ENCODE results near the gene FAM83F. TPM values are rescaled to one million over a fixed set of nuclear protein-coding genes. Genes with fewer than 3 reads are reported as not detected.
"Not testable (repeated sequence)": the region's sequence is repeated elsewhere in the genome, so short reads cannot be mapped to it uniquely, and the experiment has no call there.

Gene FAM83F
- total RNA-seq, 1 experiment from 2014 or later: 8.1 TPM

DNA sequence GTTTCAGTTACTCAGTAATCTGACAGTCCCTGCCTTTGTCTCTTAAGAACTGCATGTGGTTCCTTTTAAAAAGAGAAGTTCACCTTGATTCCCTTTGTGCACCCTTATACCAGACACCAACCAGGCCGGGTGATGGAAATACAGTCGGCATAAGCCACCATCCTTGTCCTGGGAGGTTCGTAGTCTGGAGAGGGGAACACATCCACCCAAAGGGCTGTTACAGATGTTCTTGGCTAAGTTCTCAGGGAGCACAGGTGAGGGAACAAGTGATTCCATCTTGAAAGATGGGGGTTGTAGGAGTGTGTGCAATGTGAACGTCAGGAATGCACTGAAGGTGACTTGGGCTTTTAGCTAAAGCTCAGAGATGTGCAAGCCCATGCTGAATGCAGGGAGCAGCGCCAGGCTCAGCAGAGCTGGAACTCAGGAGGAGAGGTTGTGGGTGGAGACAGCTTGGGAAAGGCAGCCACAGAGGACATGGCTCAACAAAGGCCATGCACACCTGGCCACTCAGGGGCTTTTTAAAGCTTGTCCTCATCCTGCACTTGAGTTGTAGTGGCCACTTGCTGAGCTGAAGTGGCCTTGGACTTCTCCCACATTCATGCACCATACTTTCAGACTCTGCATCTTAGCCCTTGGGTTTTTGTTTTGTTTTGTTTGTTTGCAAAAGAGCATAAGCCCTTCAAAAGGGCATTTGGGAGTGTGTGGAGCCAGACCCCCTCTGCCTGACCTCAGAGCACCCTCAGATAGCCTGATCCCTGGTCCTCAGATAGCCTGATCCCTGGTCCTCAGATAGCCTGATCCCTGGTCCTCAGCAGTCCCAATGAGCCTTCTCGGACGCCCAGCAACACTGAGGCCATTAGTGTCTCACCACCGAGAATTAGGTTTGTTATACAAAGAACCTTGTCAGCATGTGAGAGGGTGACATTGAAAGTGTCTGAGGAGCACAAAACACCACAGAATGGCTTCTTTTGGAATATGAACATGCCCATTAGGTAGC is 47.2 kb upstream of the FAM83F start:
- Histone ChIP-seq H3K36me3 (ENCODE audit: low read depth) (no peaks in the 10 kb centered on the region), H3K27ac (no peak overlapping the region), H3K9me2 (ENCODE audit: insufficient read depth) (no peaks in the 10 kb centered on the region), H3F3A (ENCODE audit: insufficient read depth, low read depth) (no peaks in the 10 kb centered on the region), H3K9me3 (ENCODE audit: insufficient read depth, low read depth) (no peaks in the 10 kb centered on the region), H3K4me1 (replicated peaks; ENCODE audit: insufficient read depth) (no peaks in the 10 kb centered on the region), H4K20me1 (ENCODE audit: insufficient read depth) (no peaks in the 10 kb centered on the region), H3K27me3 (ENCODE audit: insufficient read depth, low read depth) (peaks cover 81% of the 10 kb centered on the region), H2AFZ (no peak overlapping the region; the same call in 1 of the 2 replicates), H3K4me3 (no peak overlapping the region), H3K4me2 (no peak overlapping the region), H3K79me2 (ENCODE audit: low read depth) (no peaks in the 10 kb centered on the region)
- no peak for TF ChIP-seq EZH2 (IDR thresholded peaks at IDR 0.05; ENCODE audit: low read depth)
- TF ChIP-seq, protein P1, sequence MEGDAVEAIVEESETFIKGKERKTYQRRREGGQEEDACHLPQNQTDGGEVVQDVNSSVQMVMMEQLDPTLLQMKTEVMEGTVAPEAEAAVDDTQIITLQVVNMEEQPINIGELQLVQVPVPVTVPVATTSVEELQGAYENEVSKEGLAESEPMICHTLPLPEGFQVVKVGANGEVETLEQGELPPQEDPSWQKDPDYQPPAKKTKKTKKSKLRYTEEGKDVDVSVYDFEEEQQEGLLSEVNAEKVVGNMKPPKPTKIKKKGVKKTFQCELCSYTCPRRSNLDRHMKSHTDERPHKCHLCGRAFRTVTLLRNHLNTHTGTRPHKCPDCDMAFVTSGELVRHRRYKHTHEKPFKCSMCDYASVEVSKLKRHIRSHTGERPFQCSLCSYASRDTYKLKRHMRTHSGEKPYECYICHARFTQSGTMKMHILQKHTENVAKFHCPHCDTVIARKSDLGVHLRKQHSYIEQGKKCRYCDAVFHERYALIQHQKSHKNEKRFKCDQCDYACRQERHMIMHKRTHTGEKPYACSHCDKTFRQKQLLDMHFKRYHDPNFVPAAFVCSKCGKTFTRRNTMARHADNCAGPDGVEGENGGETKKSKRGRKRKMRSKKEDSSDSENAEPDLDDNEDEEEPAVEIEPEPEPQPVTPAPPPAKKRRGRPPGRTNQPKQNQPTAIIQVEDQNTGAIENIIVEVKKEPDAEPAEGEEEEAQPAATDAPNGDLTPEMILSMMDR (conservative IDR thresholded peaks at IDR 0.05): no peak
- ChIA-PET CTCF (no interaction called here), POLR2A (ENCODE audit: unreplicated experiment) (interaction anchor here (0.6 kb wide), 1 partner anchor 394 kb away, joined by 3 read pairs; no protein-coding TSS in a partner anchor)
- DNase-seq: no peak
- intact Hi-C loops (cut with micrococcal nuclease; ENCODE audit: unreplicated experiment): no loop called here
- BruUV-seq (replicated peaks): no TSS peak

DNA sequence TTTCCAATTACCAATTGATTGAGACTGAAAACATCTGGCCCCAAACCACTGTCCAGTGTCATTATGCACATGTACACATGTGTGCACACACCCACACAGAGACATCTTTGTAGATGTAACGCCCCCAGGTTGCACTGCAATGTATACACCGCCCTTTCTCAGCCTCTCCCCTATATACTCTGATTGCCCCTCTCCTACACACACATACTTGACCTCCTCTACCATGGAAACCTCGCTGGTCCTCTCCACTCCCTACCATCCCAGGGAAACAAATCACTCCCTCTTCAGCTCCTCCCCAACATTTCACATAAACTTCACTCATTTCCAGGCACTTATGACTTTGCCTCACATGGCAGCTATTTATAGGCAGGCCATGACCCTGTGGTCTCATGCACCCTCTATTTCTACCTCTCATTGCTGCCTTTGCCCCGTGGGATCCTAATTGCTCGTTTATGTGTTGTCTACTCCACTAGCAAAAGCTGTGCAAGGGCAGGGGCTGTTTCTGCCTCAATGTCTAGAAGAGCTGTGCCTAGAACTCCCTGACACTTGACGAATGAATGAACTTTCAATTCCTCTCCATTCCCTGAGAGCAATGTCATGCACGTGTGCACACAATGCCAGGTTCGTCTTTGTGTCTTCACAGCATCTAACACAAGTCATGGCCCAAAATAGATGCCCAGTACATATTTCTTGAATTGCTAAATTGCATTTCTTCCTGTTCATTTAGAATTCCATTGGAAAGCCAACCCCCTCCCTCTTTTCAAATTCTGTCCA is 44.6 kb upstream of the FAM83F start:
- Histone ChIP-seq H3K4me1 (replicated peaks; ENCODE audit: insufficient read depth) (no peaks in the 10 kb centered on the region), H3K79me2 (ENCODE audit: low read depth) (no peaks in the 10 kb centered on the region), H3K4me3 (no peak overlapping the region), H2AFZ (no peak overlapping the region), H3K4me2 (no peak overlapping the region), H3F3A (ENCODE audit: insufficient read depth, low read depth) (no peaks in the 10 kb centered on the region), H3K27ac (no peak overlapping the region), H3K9me3 (ENCODE audit: insufficient read depth, low read depth) (no peaks in the 10 kb centered on the region), H3K36me3 (ENCODE audit: low read depth) (no peaks in the 10 kb centered on the region), H4K20me1 (ENCODE audit: insufficient read depth) (no peaks in the 10 kb centered on the region), H3K9me2 (ENCODE audit: insufficient read depth) (no peaks in the 10 kb centered on the region), H3K27me3 (ENCODE audit: insufficient read depth, low read depth) (peaks cover 67% of the 10 kb centered on the region)
- TF ChIP-seq, protein P1 (conservative IDR thresholded peaks at IDR 0.05): no peak
- ChIA-PET CTCF (no interaction called here), POLR2A (ENCODE audit: unreplicated experiment) (no interaction called here)
- no peak for DNase-seq
- intact Hi-C loops (cut with micrococcal nuclease; ENCODE audit: unreplicated experiment): no loop called here
- BruUV-seq (replicated peaks): no TSS peak

DNA sequence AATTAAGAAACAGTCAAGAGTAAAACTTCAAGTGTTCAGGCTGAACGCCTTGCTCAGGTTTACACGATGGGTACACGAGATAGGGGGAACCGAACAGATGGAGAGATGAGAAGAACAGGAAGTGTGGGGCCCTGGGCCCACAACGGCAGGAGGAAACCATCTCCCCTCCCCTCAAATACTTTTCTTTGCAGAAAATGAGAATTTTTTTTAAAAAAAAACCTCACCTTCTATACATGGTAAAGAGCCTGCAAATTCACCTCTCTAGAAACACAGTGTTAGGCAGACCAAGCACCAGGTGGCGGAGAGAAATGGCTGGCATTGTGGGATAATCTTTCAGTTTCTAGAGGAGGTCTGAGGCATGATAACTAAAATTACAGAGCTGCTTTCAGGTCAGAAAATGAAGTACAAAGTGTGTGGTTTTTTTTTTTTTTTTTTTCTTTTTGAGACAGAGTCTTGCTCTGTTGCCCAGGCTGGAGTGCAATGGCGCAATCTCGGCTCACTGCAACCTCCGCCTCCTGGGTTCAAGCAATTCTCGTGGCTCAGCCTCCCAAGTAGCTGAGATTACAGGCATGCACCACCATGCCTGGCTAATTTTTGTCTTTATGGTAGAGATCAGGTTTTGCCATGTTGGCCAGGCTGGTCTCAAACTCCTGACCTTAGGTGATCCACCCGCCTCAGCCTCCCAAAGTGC is 43.0 kb upstream of the FAM83F start:
- H3K9me2 ChIP-seq (ENCODE audit: insufficient read depth); BruUV-seq (replicated peaks); H3K9me3 ChIP-seq (ENCODE audit: insufficient read depth, low read depth); H3F3A ChIP-seq (ENCODE audit: insufficient read depth, low read depth); H3K36me3 ChIP-seq (ENCODE audit: low read depth); H3K4me2 ChIP-seq; H3K27ac ChIP-seq; H3K4me1 ChIP-seq (replicated peaks; ENCODE audit: insufficient read depth); H3K79me2 ChIP-seq (ENCODE audit: low read depth); DNase-seq; H2AFZ ChIP-seq; intact Hi-C loops (cut with micrococcal nuclease; ENCODE audit: unreplicated experiment); H4K20me1 ChIP-seq (ENCODE audit: insufficient read depth); POLR2A ChIA-PET (ENCODE audit: unreplicated experiment); H3K4me3 ChIP-seq; CTCF ChIA-PET: not testable (repeated sequence)
- H3K27me3 ChIP-seq (ENCODE audit: insufficient read depth, low read depth): peaks cover 52% of the 10 kb centered on the region
